GM19025 (cell line): ENCODE measurements around the gene BAK1.

ENCODE experiments used
- ATAC-seq: cut with Tn5 transposase; IDR thresholded peaks from one replicate; pipeline ENCODE4 v1.9.1; 2021; ENCODE audit warnings: mild to moderate bottlenecking, low read depth, moderate library complexity; ENCODE audit not compliant: unreplicated experiment

The BAK1 gene

DNA sequence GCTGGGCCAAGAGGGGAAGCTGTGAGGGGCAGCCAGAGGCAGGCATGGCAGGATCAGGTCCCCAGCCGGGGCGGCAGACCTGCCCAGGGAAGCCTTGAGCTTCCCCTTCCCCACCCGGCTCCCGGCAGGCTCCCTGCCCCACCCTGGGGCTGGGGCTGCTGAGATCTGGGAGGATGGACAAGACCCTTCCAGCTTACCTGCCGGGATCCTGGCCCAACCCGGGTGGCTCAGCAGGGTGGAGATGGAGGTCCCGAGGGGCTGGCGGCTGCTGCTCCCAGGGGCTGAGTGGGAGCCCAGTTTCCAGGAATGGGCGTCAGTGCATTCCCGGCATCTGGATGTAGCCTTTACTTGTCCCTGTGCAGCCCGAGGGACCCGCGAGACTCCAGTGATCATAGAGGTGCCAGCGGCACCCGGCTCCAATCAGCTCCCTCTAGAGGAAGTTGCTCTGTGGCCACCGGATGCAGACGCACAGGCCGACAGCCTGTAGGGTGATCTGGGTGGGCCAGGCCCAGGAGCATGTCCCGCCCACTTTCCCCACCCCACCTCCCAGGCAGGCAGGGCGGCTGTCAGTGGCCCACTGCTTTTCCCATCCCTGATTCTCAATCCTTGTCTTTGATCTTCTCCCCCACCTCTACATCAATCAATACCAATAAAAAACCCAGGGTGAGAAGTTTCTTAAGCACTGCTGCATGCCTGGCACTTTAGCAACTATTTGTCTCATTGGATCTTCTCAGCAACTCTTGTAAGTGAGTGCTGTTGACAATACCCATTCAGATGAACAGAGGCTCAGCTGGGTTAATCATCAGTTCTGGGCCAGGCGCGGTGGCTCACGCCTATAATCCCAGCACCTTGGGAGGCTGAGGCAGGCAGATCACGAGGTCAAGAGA lies at the start of gene BAK1:
BAK1 (minus strand) TSS at position 449 of the 887 bp plus-strand sequence. CDS start 2,672 bp downstream, outside the sequence.
- peak; percentile 79 for ATAC-seq

DNA sequence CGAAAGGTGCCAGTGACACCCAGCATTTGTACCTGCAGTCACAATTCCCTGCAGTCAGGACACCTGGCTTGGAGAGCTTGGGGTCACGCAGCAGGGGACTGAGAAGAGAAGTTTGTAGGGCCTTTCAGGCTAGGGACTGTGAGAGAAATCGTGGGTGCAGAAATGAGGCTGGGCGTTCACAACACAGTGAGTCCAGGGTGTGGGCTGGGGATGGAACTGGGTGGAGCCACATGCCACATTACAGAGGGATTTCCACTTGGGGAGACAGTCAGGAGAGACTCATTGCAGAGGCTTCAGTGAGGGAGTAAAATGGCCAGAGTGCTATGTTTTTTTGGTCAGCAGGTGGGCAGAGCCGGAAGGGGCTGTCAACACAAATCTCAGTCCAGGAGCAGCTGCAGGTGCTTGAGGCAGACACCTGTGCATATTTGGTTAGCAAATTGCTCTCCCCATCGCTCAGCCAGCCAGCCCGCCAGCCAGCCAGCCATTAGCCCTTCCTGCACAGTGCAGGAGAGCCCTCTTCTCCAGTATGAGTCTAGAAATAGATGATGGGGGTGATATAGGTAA lies 48.4 kb upstream of the BAK1 start:
- no peak for ATAC-seq

DNA sequence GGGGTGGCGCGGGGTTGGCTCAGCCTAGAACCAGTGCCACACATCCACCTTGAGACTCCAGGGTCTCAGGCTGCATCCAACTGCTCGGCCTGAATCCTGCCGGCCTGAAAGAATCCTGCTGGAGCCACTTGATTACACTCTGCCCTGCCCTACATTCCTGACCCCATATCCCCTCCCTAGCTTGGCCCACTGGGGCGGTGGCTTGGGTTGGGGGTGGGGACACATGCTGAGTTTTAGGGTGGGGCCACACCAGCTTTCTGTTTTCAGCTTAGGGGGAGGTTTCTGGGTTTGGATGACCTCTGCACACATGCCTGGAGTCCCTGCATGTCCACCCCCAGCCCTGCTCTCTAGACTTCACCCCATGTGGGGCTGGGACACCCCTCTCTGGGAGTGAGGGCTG lies 47.8 kb upstream of the BAK1 start:
- no peak for ATAC-seq

DNA sequence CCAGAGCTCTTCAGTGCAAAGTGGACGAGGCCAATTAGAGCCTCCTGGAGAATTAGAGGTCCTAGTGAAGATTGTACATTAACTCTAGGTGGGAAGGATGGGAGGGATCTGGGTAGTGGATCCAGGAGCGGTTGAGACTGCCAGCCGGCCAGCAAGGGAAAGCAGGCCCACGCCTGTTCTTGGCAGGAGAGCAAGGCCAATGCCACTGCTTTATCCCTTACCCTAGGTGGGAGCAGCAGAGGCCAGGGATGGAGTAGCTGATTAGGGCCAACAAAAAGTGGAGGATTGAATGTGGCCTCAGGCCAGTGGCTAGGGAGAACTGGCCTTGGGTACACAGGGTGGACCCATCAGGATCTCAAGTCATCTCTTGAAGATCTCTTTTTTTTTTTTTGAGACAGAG lies 44.8 kb upstream of the BAK1 start:
- ATAC-seq, result no peak

DNA sequence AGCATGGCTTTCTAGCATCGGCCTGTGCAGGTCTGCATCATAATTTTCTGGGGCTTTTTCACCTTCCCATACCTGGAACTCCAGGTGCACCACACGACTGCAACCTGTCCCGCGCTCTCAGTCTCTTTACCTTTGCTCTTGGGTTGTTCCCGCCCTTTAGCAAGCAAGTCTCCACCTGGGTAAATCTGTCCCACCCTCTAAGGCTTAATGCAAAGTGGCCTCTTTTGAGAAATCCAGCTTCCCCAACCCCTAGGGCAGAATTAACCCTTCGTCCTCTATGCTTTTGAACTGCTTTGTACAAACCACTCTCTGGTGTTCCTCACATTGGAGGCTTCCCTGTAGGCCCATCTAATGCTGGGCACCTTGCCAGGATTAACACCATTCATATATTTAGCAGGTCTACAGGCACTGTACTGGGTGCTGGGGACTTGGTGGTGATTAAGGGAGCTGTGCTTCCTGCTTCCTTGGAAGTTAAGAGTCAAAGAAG lies 43.9 kb upstream of the BAK1 start:
- ATAC-seq, result no peak

DNA sequence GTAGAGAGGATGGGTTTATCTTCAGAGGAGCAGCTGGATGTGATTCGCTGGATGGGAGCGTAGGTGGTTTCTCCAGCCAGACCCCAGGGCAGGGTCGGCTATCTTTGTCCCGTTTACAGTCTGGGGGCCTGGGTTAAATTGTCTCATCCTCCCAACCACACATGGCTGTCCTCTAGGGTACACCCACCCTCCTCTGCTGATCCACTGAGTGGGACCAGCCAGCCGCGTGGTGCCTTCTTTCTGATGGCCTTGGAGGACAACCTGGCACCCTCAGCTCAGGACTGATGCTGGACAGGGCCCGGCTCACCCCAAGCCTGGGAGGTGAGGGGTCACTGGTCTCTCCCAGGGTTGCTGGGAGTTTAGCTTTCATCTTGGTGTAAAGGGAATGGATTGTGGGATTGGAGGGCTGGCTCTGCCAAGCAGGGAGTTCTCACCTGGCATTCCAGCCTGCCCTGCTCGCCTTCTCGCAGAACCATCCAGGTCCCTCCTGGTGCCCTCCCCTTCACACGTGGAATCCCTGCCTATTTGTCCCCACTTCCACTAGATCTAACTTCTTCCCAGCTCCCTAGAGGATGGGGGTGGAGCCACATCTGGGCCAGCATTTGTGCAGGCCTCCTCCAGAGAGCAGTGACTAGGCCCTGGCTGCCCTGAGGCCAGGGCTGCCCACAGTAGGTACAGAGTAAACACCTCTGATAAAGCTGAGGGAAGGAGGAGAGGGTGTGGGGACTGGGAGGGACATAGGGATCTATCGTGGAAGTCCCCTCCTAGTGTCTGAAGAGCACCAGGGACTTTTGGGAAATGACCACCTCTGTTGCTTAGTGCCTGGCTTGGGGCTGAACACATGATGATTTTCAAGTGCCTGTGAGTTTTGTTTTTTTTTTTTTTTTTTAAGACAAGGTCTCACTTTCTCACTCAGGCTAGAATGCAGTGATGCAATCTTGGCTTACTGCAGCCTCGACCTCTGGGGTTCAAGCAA lies 42.7 kb upstream of the BAK1 start:
- no peak for ATAC-seq

DNA sequence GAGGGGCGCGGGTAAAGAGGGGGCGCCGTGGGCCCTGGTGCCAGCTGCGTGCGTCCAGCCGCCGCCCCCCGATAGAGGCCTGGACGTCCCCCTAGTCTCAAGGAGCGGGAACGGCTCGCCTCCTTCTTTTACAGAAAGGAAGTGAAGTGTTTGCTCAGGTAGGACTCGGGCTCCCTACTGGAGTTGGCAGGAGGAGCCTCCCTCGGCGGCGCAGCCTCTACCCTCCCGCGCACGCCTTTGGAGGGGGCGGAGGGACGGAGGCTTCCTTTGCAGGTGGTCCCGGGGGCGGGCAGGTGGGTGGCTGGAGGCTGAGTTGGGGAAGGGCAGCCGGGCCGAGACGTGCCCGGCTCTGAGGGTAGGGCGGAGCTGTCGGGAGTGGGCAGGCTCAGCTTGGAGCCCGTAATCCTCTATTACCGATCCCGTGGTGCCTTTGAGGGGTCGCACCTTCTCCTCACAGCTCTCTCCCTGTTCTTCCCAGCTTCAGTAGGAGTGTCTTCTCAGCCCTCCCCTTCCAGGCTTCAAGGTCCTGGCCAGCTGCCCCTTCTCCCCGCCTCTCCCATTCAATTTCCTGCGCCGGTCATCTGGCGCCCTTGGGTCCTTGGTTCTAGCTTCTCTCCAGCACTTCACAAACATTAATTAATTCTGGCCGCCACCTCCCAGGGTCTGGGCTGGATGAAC lies 41.8 kb upstream of the BAK1 start:
- ATAC-seq, result peak; percentile 26

DNA sequence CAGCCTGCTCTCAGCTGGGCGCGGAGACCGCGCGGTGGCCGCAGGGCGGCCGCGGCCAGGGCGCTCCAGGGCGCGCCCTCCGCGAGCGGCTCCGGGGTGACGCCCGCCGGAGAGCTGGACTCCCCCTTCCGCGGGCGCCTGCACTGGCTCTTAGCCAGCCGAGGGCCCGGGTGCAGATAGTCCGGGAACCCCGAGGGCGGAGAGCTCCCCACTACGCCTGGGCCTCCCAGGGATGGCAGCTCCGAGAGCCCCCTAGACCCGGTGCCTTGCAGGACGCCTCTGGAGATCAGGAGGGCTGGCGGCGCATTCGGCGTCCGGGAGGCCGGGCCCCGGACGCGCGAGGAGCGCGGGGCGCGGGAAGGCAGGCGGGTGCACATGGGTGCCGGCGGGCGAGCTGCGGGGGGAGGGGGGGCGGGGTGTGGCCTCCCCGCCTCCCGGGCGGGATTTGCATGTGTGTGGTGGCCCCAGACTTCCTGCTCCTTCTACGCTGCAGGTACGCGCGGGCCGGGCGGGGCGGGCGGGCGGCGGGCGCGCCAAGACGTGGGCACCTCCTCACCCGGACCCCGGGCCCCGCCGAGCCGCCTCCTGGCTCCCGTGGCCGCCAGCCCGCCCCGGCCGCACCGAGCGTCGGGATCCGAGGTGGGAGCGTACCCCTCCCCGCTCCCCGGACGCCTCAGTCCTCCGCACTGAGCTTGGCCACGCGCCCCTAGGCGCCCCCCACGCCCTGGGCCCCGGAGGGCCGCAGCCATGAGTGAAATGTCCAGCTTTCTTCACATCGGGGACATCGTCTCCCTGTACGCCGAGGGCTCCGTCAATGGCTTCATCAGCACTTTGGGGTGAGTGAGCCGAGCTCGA lies 41.0 kb upstream of the BAK1 start, which contains the start of gene ITPR3:
ITPR3 (plus strand) TSS at position 467 of the 855 bp plus-strand sequence; CDS start at position 748, 281 bp downstream.
- ATAC-seq, result peak; percentile 57

DNA sequence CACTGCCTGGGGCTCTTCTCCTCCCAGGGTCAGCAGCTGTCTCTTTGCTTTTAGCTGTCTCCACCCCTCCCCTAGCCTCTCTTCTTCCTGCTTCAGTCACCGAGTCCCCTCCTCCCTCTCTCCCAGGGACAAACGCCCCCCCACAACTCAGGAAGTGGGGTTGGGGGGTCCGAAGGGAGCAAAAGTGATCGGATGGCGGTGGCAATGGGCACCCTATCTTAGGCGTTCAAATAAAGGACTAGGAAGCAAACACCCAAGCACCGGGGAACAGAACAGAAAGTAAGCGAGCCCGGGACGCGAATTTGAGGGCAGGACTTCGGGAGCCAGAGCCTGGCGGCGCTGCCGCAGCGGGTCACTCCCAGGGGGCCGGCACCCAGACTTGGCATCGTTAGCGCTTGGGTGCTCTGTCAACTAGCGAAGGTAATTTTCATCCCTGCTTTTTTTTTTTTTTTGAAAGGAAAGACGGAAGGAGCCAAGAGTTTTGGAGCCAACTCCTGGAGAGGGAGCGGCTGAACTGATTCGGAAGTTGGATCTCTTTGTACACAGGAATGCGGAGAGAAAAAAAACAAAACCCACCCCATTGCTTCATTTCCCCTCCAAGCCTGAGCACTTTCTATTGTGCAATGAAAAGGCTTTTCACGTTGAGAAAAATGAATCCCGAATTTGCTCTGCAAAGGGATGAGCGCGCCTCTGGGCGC lies 40.2 kb upstream of the BAK1 start:
- ATAC-seq, result no peak

DNA sequence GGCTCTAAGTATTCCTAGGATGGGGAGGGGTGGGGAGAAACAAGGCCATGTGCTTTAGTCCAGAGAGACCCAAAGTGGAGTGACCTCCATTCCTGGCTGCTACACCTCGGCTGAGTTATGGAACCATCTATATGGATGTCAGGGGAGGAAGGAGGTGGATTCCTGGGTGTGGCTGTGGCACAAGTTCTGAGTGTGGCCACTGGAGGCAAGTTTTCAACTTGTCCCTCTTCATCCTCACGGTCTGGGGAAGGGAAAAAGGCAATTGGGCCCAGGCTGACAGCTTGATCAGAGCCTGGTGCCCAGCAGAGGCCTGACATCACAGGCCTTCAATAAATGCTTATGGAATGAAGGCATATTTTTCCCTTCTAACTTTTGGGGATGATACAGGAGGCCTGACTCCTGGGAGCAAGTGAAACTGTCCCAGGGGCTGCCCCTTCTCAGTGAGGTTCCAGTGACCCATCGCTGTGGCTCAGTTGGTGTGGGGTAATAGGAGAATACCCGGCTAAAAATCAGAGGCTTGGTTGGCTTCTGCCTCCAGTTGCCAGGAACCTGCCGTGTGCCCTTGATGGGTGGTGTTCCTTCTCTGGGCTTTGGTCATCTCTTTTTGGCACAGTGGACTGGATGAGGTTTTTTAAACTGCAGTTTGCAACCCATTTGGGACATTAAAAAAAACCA lies 39.2 kb upstream of the BAK1 start:
- ATAC-seq, result no peak

DNA sequence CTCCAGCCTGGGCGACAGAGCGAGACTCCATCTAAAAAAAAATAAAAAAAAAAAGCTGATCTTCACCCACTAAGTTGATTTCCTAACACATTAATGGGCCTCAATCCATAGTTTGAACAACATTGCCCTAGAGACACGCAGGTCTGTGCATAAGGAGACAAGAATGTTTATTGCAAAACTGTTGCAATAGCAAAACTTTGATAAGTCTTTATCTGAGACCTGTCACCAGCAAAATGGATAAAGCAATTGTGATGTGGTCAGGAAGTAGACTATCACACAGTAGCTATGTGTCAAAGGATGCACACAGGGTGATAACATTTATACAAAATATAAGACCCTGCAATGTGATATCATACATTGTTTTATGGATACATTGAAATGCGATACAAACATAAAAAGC lies 36.8 kb upstream of the BAK1 start:
- no peak for ATAC-seq

DNA sequence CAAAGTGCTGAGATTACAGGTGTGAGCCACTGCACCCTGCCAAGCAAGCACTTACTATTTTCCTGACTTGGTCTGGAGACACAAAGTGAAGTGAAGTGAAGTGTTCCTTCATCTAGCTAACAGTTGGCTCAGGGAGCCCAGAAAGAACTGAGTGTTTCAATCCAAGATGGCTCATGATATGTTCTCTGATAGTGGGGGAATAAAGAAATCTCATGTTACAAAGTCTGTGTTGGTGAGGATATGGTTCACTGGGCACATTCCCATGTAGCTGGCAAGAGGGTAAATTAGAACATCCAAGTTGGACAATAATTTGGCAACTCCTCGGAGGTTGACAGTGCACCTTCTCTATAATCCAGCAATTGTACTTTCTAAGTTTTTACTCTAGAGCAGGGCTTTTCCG lies 36.0 kb upstream of the BAK1 start:
- ATAC-seq, result no peak

DNA sequence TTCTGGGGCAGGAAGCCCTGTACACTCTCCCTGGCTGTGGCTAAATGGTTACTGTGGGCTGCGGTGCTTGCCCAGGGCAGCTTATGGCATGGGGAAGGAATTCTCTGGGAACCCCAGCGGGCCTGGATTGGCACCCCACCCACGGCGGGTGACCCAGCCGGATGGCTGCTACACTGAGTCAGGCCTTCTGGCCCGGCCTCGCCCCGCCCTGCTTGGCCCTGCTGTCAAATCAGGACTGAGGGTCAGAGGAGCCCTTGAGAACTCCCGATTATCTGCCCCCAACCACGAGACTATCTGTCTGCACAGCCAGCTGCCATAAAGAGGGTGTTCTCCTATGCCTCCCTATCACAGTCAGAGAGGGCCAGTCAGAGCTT lies 33.7 kb upstream of the BAK1 start:
- ATAC-seq, result no peak

DNA sequence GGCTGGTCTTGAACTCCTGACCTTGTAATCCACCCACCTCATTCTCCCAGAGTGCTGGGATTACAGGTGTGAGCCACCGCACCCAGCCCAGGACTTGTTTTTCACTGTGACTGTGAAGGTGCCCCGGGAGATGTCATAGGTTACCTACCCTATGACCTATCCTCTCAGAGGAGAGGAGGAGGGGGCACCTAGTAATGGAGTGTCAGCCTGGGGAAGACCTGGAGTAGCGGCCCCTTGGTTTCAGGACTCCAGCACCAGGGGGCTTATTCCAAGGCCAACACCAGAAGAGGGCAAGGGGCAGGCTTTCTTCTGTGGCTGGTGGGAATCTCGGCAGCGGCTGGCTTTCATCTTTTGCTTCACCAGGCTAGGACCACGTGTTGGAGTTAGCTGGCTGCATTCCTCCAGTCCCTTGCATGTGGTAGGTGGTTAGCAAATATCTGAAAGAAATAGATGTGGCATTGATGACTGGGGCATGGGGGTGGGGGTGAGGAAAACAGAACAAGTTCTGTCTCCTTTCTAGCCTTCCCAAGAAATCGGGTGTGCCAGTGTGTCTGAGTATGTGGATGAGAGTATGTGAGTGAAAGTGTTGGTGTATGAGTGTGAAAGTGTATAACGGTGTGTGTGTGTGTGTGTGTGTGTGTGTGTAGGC lies 33.2 kb upstream of the BAK1 start:
- no peak for ATAC-seq

DNA sequence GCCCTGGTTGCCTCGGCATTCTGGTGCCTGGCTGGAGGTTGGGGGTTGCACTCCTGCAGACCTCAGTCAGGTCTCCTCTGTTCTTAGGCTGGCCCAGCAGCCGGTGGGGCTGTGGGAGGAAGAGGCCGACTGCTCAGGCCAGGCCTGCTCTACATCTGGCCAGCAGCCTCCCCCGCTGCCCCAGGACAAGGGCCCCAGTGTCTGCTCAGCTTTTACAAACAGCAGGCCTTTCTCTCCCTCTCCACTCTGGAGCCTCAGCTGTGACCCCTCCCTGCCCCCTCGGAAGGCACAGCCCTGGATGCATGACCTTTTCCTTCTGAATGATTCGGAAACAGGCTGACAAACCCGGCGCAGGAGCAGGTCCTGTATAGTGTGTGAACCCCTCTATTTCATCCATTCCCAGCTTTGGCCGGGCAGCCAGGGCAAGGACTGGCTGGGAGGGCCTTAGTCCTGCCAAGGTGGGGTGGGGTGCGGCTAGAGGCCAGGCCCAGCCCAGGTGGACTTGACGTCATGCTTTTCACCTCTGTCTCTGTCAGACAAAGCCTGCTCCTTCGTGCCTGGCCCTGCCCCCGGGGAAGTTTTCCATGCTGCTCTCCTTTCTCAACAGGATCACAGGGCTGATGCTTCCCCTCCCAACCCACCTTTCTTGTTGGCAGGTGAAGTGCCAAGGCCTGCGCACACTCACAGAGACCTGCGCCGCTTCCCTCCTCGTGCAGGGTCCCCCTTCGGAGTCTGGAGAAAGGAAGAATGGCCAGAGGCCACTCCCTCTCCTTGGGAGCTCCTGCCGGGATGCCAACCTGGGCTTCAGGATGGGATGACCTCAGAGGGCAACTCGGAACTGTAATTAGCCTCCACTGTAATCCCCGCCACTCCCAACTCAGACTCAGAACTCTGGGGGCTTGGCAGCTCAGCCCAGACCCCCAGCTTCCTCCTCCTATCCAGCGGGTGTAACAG lies 31.0 kb upstream of the BAK1 start:
- no peak for ATAC-seq

DNA sequence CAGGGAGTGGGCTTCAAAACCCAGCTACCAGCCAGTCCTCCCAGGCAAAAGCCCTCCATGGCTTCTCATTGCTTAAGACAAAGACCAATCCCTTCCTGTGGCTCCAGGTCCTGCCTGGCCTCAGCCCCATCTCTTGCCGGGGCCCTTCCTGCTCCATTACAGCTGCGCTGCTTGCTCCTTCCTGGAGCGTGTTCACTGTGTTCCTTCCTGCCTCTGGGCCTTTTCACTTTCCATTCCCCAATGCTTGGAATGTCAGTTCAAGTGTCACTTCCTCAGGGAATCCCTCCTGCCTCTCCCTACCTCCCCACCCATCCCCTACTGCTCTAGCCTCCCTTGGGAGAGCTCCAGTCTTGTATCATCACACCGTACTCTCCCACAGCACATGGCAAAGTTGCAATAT lies 30.0 kb upstream of the BAK1 start:
- ATAC-seq, result no peak

DNA sequence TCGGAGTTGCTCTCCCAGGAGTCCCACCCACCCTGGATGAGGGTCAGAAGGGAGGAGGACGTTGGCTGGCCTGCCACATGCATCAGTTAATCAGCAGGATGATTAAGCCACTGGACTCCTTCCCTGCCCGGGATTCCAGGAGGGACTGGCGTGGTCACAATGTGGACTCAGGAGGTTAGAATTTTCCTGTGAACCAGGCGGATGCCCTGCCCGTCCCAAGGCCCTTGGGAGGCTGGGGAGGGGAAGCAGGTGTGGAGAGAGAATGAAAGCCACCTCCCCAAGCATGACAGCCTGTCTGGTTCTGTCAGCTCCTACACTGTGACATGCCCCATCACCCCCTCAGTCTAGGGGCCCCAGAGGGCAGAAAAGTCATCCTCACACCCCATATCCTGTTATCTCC lies 29.5 kb upstream of the BAK1 start:
- ATAC-seq, result no peak
